ENCODE data around the gene SMYD2.

SMYD2 gene

DNA sequence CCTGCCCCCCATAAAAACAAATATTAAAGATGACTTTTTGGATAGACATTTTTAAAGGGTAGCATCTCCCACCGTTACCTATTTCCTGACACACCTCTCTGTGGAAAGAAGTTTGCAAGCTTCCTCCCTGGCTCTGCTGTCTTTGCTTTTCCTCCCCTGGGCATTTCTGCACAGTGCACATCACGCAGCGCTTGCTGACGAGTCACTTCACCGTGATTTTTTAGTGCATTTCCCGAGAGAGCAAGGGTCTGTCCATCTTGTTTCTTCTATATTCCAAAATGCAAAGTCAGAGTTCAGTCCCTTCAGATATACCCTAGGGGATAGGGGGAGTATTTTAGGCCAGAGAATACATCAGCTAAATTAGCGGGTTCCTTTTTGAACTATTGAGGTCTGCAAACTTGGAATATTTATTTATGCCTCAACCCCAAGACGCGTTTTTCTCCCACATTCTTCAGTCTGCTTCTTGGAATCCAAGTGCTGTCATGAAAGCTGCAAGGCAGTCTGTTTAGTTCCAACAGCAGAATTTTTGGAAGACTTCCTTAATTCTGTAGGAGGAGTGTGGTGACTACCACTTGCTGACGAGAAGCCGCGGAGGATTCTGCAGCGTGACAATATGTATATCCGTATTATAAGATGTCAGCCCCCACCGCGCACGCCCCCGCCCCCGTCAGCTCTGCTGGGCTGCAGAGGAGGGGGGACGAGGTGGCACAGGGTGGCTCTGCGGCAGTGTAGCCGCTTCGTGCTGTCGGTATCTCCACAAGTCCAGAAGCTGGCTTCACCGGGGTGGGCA lies 22.4 kb downstream of the SMYD2 start:
- no peak for DNase-seq (ENCODE audit: low read depth)

GRCh38 chr1:214305164-214305751 lies 24.3 kb downstream of the SMYD2 start:
- no peak for DNase-seq (ENCODE audit: low read depth)

DNA sequence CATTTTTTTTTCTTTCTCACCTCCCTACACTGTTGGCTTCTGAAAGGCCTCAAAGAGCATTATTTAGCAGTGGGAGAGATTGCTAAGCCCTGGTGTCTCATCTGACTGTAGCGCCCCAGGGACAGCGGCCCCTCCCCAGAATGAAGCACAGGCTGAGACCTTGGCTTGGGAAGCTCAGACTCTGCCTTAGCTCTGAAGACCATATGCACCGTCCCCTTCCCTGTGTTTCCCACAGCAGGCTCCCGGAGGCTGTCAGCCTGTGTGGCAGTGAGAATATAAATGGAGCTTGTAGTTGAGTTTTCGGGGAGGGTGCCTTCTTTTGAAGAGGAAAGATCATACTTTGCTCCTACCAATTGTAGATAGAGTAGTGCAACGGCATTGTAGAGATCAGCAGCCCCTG lies 25.3 kb downstream of the SMYD2 start:
- DNase-seq (ENCODE audit: low read depth): no peak

GRCh38 chr1:214310010-214310409 lies 29.1 kb downstream of the SMYD2 start:
- no peak for DNase-seq (ENCODE audit: low read depth)

- no peak for DNase-seq (ENCODE audit: low read depth)
Measured at GRCh38 chr1:214310777-214311690, 30.1 kb downstream of the SMYD2 start.

GRCh38 chr1:214312530-214313051 lies 31.6 kb downstream of the SMYD2 start:
- DNase-seq (ENCODE audit: low read depth): no peak

GRCh38 chr1:214314178-214314843 lies 33.4 kb downstream of the SMYD2 start:
- no peak for DNase-seq (ENCODE audit: low read depth)

DNA sequence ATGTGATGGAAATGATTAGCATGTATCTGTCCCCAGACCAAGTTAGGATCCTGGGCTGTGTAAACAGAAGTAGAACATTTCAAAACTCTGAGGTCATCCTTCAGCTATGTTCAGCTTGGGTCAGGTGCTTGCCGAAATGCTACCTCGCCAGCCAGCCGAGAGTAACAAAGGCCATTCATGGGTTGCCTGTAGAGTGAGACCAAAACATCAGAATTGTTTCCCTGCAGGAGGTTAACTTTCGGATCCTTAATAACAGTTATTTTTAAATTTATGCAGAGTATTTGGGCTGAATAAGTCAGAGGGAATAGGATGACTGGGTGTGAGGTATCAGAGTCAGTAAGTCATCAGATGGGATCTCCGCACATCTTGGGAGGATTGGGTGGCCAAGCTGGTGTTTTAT lies 35.6 kb downstream of the SMYD2 start:
- no peak for DNase-seq (ENCODE audit: low read depth)

GRCh38 chr1:214317300-214317699 lies 36.3 kb downstream of the SMYD2 start:
- DNase-seq (ENCODE audit: low read depth): no peak

GRCh38 chr1:214317734-214318133 lies 36.8 kb downstream of the SMYD2 start:
- DNase-seq (ENCODE audit: low read depth): no peak

GRCh38 chr1:214318356-214318755 lies 37.4 kb downstream of the SMYD2 start:
- DNase-seq (ENCODE audit: low read depth): no peak

DNA sequence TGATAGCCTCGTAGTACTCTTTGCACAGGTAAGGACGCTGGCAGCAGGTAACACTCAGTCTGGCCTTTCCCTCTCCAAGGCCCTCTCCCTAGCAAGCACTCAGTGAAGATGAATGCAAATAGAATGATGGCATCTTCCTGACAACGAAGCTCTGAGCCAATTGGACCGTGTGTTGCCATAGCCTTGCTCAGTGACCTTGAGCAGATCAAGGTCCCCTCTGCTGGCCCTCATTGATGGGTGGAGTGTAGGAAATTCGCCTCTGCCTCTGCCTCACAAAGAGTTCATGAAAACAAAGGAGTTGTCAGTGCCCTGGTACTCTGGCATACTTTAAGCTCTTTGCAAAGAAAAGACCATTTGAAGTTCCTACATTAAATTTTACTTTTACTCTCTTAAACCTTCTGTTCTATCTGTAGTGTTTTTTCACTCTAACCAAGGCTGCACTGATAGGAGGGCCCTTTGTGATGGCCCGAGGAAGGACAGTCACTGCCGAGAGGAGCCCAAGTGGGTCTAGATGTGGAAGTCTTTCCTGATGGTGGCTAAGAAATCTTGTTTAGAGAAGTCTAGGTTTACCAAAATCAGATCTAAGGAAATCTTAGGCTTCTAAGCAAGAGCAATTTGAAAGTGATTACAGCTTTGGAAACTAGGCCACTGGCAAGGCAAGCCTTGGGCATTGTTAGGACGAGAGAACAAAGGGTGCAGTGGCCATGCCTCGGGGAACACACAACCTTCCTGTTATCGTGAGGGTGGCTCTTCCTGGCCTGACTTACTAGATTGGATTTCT lies 38.2 kb downstream of the SMYD2 start:
- no peak for DNase-seq (ENCODE audit: low read depth)

DNA sequence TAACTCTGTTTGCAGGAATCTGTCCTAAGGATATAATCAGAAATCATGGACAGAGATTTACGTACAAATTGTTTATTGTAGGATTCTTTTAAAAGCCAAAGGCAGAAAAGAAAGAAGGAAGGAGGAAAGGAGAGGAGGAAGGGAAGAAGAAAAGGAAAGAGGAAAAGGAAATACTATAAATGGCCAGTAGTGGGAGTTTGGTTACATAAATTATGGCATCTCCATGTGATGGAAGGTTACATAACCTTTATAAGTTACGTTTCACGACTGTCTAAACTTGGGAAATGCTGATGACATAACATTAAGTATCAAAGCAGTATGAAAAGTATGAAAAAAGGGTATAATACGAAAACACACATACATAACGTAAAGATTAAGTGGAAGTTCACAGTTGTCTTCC lies 39.0 kb downstream of the SMYD2 start:
- DNase-seq (ENCODE audit: low read depth): no peak

- no peak for DNase-seq (ENCODE audit: low read depth)
Measured at GRCh38 chr1:214321705-214322453, 40.9 kb downstream of the SMYD2 start.

DNA sequence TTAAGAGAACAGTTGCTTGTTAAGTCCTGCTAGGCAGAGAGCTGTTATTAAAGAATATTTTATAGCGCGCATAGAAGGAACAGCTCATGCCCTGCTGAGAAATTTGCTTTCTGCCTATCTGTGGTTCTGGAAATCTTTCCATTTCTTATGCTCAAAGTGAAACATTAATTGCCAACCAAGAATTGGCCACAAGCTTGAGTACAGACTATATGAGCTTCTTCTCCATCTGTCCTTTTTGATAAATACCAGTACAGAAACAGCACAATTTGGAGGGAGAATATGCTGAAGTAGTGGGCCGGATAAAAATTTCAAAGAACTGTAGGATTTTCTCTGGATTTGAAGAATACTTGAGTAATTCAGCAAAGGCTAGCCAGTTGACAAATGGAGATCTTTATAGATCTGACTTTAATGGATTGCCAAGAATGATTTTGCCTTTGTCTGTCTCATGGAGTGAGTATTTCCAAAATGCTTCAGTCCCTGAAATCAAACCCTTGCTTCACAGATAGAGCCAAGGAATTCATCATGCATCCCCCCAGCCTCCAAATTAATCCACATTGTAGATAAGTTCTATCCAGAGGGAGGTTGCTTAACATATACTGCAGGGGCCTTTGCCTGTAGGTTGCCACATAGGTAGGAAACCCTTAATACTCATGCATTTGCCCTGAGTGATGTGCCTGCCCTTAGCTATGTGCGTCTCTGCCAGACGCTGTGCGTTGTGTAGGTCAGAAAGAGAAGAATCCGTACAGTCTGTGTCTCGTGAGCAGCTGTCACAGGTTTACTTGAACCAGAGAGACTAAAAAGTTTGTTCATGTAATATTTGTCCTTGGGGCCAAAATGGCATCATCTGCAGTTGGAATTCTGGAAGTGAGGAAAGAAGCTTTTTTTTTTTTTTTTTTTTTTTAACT lies 44.2 kb downstream of the SMYD2 start:
- no peak for DNase-seq (ENCODE audit: low read depth)

GRCh38 chr1:214326406-214326805 lies 45.4 kb downstream of the SMYD2 start:
- no peak for DNase-seq (ENCODE audit: low read depth)

DNA sequence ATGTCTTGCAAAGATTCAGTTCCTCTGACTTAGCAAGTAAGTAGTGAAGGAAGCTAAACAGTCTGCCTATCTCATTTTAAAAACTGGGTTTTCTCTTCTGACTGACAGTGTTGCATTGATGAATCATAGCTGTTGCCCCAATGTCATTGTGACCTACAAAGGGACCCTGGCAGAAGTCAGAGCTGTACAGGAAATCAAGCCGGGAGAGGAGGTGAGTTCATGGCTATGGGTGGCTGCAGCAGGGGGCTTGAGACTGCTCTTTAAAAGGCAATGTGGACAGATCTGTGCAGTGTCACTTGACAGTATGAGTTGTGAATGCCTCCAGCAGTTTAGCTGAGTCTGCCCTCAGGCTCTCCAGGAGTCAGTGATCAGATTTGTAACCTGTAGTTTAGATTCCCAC lies 46.6 kb downstream of the SMYD2 start:
- no peak for DNase-seq (ENCODE audit: low read depth)

- DNase-seq (ENCODE audit: low read depth): peak; percentile 55
Measured at GRCh38 chr1:214328770-214329469, 48.0 kb downstream of the SMYD2 start.

All from activated T-helper 9 cell treated with anti-CD3 and anti-CD28 coated beads, Interleukin-2, amount 50 U/mL, for 16 hours (primary cell).